Cerebellar cortex (tissue), 1 donor: Measurements from ENCODE around the gene RNF14.
A peak's percentile ranks its signal among the peaks of the same experiment; 100 is the strongest.
"Not testable (repeated sequence)": the region's sequence is repeated elsewhere in the genome, so short reads cannot be mapped to it uniquely, and the experiment has no call there.

ENCODE experiments used
- DNase-seq: peaks from one replicate; pipeline ENCODE4 v3.0.0-alpha.2; 2015; ENCODE audit warnings: low spot score

Gene RNF14

GRCh38 chr5:141968914-141969608, at the start of gene RNF14:
RNF14 (plus strand) TSS chr5:141969105; CDS start chr5:141973589, 4,484 bp downstream.
- peak; percentile 91 for DNase-seq

- DNase-seq: no peak
Measured at GRCh38 chr5:141919218-141920119, 49.4 kb upstream of the RNF14 start.

GRCh38 chr5:141920771-141921170, 48.1 kb upstream of the RNF14 start:
- DNase-seq: no peak

- DNase-seq: not testable (repeated sequence)
Measured at GRCh38 chr5:141922827-141923447, 46.0 kb upstream of the RNF14 start.

GRCh38 chr5:141923448-141924313, 45.2 kb upstream of the RNF14 start, which contains the start of gene DELE1:
DELE1 (plus strand) TSS chr5:141923871; CDS start chr5:141923942, 71 bp downstream.
- DNase-seq: peak; percentile 95

- DNase-seq: no peak
Measured at GRCh38 chr5:141926434-141926833, 42.5 kb upstream of the RNF14 start.

- no peak for DNase-seq
Measured at GRCh38 chr5:141928051-141928450, 40.9 kb upstream of the RNF14 start.

GRCh38 chr5:141929398-141930058, 39.4 kb upstream of the RNF14 start:
- DNase-seq: no peak

- no peak for DNase-seq
Measured at GRCh38 chr5:141931694-141932093, 37.2 kb upstream of the RNF14 start.

GRCh38 chr5:141933151-141933550, 35.8 kb upstream of the RNF14 start:
- no peak for DNase-seq

GRCh38 chr5:141934099-141934844, 34.6 kb upstream of the RNF14 start:
- DNase-seq: peak; percentile 78

GRCh38 chr5:141935538-141935937, 33.4 kb upstream of the RNF14 start:
- no peak for DNase-seq

GRCh38 chr5:141940695-141941271, 28.1 kb upstream of the RNF14 start:
- DNase-seq: no peak

GRCh38 chr5:141941307-141941706, 27.6 kb upstream of the RNF14 start:
- no peak for DNase-seq

GRCh38 chr5:141941779-141942178, 27.1 kb upstream of the RNF14 start:
- DNase-seq: no peak

- no peak for DNase-seq
Measured at GRCh38 chr5:141942185-141942857, 26.6 kb upstream of the RNF14 start.

- no peak for DNase-seq
Measured at GRCh38 chr5:141944076-141944475, 24.8 kb upstream of the RNF14 start.

- DNase-seq: peak; percentile 42
Measured at GRCh38 chr5:141945511-141946051, 23.3 kb upstream of the RNF14 start.

GRCh38 chr5:141947316-141947715, 21.6 kb upstream of the RNF14 start:
- no peak for DNase-seq
